Coronary artery (tissue), 2 donors: Measurements from ENCODE around the gene RPS8.
A peak's percentile ranks its signal among the peaks of the same experiment; 100 is the strongest.

ENCODE experiments used
- DNase-seq: peaks from one replicate; pipeline ENCODE4 v3.0.0-alpha.2; 2017; ENCODE audit warnings: low spot score
- H3K27ac ChIP-seq, 2 donors: fragments of 200-600 bp; sonication (generic); one replicate each; pipeline ENCODE4 v1.5.1; 2016 to 2019
- H3K4me3 ChIP-seq: fragments of 200-600 bp; sonication (generic); 2 replicates; pipeline ENCODE4 v1.5.1; 2016; ENCODE audit warnings: mild to moderate bottlenecking, moderate library complexity
- TF ChIP-seq, protein P1 (sequence below): fragments of 200-600 bp; sonication (generic); IDR thresholded peaks from one replicate; pipeline ENCODE4 v1.5.1; 2019; ENCODE audit warnings: antibody characterized with exemption

Gene RPS8

DNA sequence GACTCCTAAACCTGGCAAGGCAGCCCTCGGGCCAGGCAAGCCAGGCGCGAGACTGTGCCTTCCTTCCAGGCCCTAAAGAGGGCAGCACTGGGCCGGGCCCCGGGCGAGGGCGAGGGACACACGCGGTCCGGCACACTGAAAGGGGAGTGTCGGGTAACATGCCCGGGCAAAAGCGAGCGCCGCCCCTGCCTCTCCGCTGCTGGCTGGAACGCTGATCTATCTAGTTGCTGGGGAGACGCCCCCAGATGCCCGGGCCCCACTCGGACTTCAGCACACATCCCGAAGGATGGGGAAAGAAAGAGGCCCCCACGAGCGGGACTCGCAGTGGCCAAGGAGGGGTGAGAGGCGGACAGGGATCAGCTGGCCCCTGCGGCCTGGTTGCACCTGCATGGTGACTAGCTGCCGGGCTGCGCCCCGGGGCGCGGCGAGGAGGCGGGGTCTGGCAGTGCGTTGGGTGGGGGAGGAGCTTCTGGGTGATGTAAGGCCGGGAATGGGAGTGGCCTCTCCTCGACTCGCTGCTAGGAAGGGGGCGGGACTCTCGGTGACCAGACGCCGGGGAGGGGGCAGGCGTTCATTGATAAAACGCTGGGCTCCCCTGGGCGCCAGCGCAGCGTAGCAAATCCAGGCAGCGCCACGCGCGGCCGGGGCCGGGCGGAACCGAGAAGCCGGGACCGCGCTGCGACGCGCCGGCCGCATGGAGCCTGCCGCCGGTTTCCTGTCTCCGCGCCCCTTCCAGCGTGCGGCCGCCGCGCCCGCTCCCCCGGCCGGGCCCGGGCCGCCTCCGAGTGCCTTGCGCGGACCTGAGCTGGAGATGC lies 24.6 kb downstream of the RPS8 start, which contains the start of gene PLK3:
Gene PLK3 (plus strand): TSS at position 608 of the 815 bp plus-strand sequence. CDS start 87 bp downstream, at position 695.
- Histone ChIP-seq H3K27ac (peak within 1 kb of the TSS; percentile 90 to 97), H3K4me3 (peak within 1 kb of the TSS; percentile 93)
- DNase-seq = peak; percentile 99
- TF ChIP-seq, protein P1, sequence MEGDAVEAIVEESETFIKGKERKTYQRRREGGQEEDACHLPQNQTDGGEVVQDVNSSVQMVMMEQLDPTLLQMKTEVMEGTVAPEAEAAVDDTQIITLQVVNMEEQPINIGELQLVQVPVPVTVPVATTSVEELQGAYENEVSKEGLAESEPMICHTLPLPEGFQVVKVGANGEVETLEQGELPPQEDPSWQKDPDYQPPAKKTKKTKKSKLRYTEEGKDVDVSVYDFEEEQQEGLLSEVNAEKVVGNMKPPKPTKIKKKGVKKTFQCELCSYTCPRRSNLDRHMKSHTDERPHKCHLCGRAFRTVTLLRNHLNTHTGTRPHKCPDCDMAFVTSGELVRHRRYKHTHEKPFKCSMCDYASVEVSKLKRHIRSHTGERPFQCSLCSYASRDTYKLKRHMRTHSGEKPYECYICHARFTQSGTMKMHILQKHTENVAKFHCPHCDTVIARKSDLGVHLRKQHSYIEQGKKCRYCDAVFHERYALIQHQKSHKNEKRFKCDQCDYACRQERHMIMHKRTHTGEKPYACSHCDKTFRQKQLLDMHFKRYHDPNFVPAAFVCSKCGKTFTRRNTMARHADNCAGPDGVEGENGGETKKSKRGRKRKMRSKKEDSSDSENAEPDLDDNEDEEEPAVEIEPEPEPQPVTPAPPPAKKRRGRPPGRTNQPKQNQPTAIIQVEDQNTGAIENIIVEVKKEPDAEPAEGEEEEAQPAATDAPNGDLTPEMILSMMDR = peak; percentile 87

GRCh38 chr1:44801491-44802305 lies 26.4 kb downstream of the RPS8 start:
- Histone ChIP-seq H3K4me3 (peak overlapping the region; percentile 93), H3K27ac (peak overlapping the region; percentile 56 to 97)
- DNase-seq = no peak
- TF ChIP-seq, protein P1 = no peak

GRCh38 chr1:44802306-44803061 lies 27.1 kb downstream of the RPS8 start:
- peak overlapping the region; percentile 93 for H3K4me3 ChIP-seq
- no peak for DNase-seq
- H3K27ac ChIP-seq = peak overlapping the region; percentile 56 to 97
- TF ChIP-seq, protein P1 = no peak

DNA sequence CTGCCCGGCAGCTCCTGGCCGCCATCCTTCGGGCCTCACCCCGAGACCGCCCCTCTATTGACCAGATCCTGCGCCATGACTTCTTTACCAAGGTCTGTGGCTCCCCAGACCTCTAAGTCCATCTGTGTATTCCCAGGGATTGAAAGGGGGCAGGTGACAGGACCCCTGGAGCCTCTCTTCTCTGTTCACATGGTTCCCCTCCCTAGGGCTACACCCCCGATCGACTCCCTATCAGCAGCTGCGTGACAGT lies 27.6 kb downstream of the RPS8 start:
- TF ChIP-seq, protein P1 = no peak
- DNase-seq = no peak
- Histone ChIP-seq H3K27ac (peak overlapping the region; percentile 56 to 97), H3K4me3 (peak overlapping the region; percentile 93)

GRCh38 chr1:44803312-44804095 lies 28.2 kb downstream of the RPS8 start:
- no peak for DNase-seq
- Histone ChIP-seq H3K4me3 (peak overlapping the region; percentile 93), H3K27ac (peak overlapping the region; percentile 56 to 97)
- TF ChIP-seq, protein P1 = no peak

DNA sequence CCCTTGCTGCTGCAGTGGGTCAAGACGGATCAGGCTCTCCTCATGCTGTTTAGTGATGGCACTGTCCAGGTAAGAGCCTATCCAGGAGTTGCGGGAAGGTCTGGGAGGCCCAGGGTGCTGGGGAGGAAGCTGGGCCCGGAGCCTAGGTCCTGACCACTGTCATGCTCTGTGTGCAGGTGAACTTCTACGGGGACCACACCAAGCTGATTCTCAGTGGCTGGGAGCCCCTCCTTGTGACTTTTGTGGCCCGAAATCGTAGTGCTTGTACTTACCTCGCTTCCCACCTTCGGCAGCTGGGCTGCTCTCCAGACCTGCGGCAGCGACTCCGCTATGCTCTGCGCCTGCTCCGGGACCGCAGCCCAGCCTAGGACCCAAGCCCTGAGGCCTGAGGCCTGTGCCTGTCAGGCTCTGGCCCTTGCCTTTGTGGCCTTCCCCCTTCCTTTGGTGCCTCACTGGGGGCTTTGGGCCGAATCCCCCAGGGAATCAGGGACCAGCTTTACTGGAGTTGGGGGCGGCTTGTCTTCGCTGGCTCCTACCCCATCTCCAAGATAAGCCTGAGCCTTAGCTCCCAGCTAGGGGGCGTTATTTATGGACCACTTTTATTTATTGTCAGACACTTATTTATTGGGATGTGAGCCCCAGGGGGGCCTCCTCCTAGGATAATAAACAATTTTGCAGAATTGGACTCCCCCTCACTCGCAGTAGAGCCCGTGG lies 30.1 kb downstream of the RPS8 start:
- Histone ChIP-seq H3K4me3 (no peak overlapping the region), H3K27ac (peak overlapping the region; percentile 100)
- peak; percentile 75 for DNase-seq
- TF ChIP-seq, protein P1 = no peak
